K562 (cell line): ENCODE results near the gene CYP51A1.

Experiments
- C11orf30 ChIP-seq: fragments of 450-650 bp; IDR thresholded peaks from 2 replicates; pipeline ENCODE4 v1.6.1; 2016; ENCODE audit warnings: low read depth, mild to moderate bottlenecking
- FOXK2 ChIP-seq, 2 experiments: fragments of 450-650 bp; IDR thresholded peaks in 1 of 2; conservative IDR thresholded peaks in 1 of 2; 2 replicates each; pipeline ENCODE4 v1.6.1; 2016; ENCODE audit warnings: low read depth in 2 of 2, mild to moderate bottlenecking in 1 of 2
- FOXO4 ChIP-seq: fragments of 450-650 bp; formaldehyde crosslinking; IDR thresholded peaks from 2 replicates; pipeline ENCODE4 v1.4.0; 2020; ENCODE audit warnings: mild to moderate bottlenecking, moderate library complexity
- SMARCE1 ChIP-seq: fragments of 450-650 bp; IDR thresholded peaks from 2 replicates; pipeline ENCODE4 v1.7.1; 2016; ENCODE audit warnings: mild to moderate bottlenecking
- TBL1XR1 ChIP-seq, 2 experiments: IDR thresholded peaks; 2 replicates each; pipeline ENCODE4 v1.6.1; 2012; ENCODE audit warnings: improper control_type of control experiment in 2 of 2, low read length in 2 of 2, mild to moderate bottlenecking in 1 of 2
- U2AF2 ChIP-seq: fragments of 200-400 bp; formaldehyde crosslinking; optimal IDR thresholded peaks from 2 replicates; pipeline ENCODE3; 2017; ENCODE audit warnings: low read depth, mild to moderate bottlenecking, low read length
- USF2 ChIP-seq: sonication (generic); formaldehyde crosslinking; IDR thresholded peaks from 2 replicates; pipeline ENCODE4 v1.5.0; 2020; ENCODE audit warnings: missing genetic modification reagents
- ZNF431 ChIP-seq: sonication (generic); formaldehyde crosslinking; IDR thresholded peaks from 2 replicates; pipeline ENCODE4 v1.8.0; 2022; ENCODE audit warnings: mild to moderate bottlenecking, missing genetic modification reagents
- ZNF512 ChIP-seq: IDR thresholded peaks from 2 replicates; pipeline ENCODE4 v1.6.1; 2016; ENCODE audit warnings: missing genetic modification characterization, missing compliant biosample characterization

- no peak for TF ChIP-seq U2AF2
- peak; percentile 71 to 81; a peak in 3 of 4 replicates for TF ChIP-seq FOXK2 (conservative IDR thresholded peaks at IDR 0.05 in 1 of 2, IDR thresholded peaks at IDR 0.05 in 1 of 2; ENCODE audit: low read depth in 2 of 2)
- TF ChIP-seq FOXO4 (CRISPR knock-in tag), result peak; percentile 3; the same call in 1 of the 2 replicates
- no peak for TF ChIP-seq ZNF512
- TF ChIP-seq TBL1XR1 (IDR thresholded peaks at IDR 0.05; ENCODE audit: low read length in 2 of 2), result peak; percentile 38 to 51; a peak in 2 of 4 replicates
- peak; percentile 31; the same call in 1 of the 2 replicates for TF ChIP-seq ZNF431 (CRISPR knock-in tag)
- no peak for TF ChIP-seq USF2 (CRISPR knock-in tag)
- TF ChIP-seq SMARCE1, result peak; percentile 40
- peak; percentile 86 for TF ChIP-seq C11orf30
Observed at GRCh38 chr7:92134271-92135051, at the start of gene CYP51A1.
